ENCODE data around the gene HDAC4.

HDAC4 gene

GRCh38 chr2:239079671-239080294, 321.0 kb downstream of the HDAC4 start:
- no peaks in the 10 kb centered on the region for H3K36me3 ChIP-seq (replicated peaks; ENCODE audit: insufficient read depth, low read length)
- H3K9me3 ChIP-seq (replicated peaks; ENCODE audit: insufficient read depth, low read length), result no peaks in the 10 kb centered on the region
- no peak overlapping the region for H3K4me3 ChIP-seq (ENCODE audit: low read length)
- H3K79me2 ChIP-seq (ENCODE audit: low read length), result no peaks in the 10 kb centered on the region
- no peaks in the 10 kb centered on the region for H3F3A ChIP-seq (ENCODE audit: insufficient read depth, low read length)
- no peak for DNase-seq
- no peaks in the 10 kb centered on the region for H4K20me1 ChIP-seq (ENCODE audit: insufficient read depth, low read length)
- no peak for TF ChIP-seq EZH2phosphoT487 (IDR thresholded peaks at IDR 0.05; ENCODE audit: low read length)
- no peak for TF ChIP-seq EZH2 (optimal IDR thresholded peaks at IDR 0.05; ENCODE audit: low read depth, low read length)
- TF ChIP-seq CTCF (IDR thresholded peaks at IDR 0.05; ENCODE audit: low read length), result no peak
- no peak overlapping the region for H3K4me2 ChIP-seq (ENCODE audit: low read depth, low read length)
- H2AFZ ChIP-seq (ENCODE audit: low read length), result no peak overlapping the region
- no peak overlapping the region for H3K27ac ChIP-seq (ENCODE audit: low read length)
- H3K9ac ChIP-seq (ENCODE audit: low read length), result no peak overlapping the region
- no peaks in the 10 kb centered on the region for H3K4me1 ChIP-seq (ENCODE audit: low read length)
- no peaks in the 10 kb centered on the region for H3K9me2 ChIP-seq (replicated peaks; ENCODE audit: insufficient read depth, low read length)
- H3K27me3 ChIP-seq (replicated peaks; ENCODE audit: insufficient read depth, low read length), result no peaks in the 10 kb centered on the region

- Histone ChIP-seq H4K20me1 (ENCODE audit: insufficient read depth, low read length) (no peaks in the 10 kb centered on the region), H3K9me3 (replicated peaks; ENCODE audit: insufficient read depth, low read length) (no peaks in the 10 kb centered on the region), H3K9me2 (replicated peaks; ENCODE audit: insufficient read depth, low read length) (no peaks in the 10 kb centered on the region), H3K27me3 (replicated peaks; ENCODE audit: insufficient read depth, low read length) (no peaks in the 10 kb centered on the region), H3K4me2 (ENCODE audit: low read depth, low read length) (no peak overlapping the region), H3K4me1 (ENCODE audit: low read length) (no peaks in the 10 kb centered on the region), H3K4me3 (ENCODE audit: low read length) (no peak overlapping the region), H3K79me2 (ENCODE audit: low read length) (no peaks in the 10 kb centered on the region), H3F3A (ENCODE audit: insufficient read depth, low read length) (no peaks in the 10 kb centered on the region), H2AFZ (ENCODE audit: low read length) (no peak overlapping the region), H3K9ac (ENCODE audit: low read length) (no peak overlapping the region), H3K27ac (ENCODE audit: low read length) (no peak overlapping the region), H3K36me3 (replicated peaks; ENCODE audit: insufficient read depth, low read length) (no peaks in the 10 kb centered on the region)
- no peak for DNase-seq
- TF ChIP-seq EZH2 (optimal IDR thresholded peaks at IDR 0.05; ENCODE audit: low read depth, low read length) (no peak), CTCF (IDR thresholded peaks at IDR 0.05; ENCODE audit: low read length) (no peak), EZH2phosphoT487 (IDR thresholded peaks at IDR 0.05; ENCODE audit: low read length) (no peak)
Observed at GRCh38 chr2:239078128-239078924, 322.5 kb downstream of the HDAC4 start.

- Histone ChIP-seq H3K79me2 (ENCODE audit: low read length) (no peaks in the 10 kb centered on the region), H3K4me3 (ENCODE audit: low read length) (no peak overlapping the region), H3K27me3 (replicated peaks; ENCODE audit: insufficient read depth, low read length) (no peaks in the 10 kb centered on the region), H3K4me2 (ENCODE audit: low read depth, low read length) (no peak overlapping the region), H3K36me3 (replicated peaks; ENCODE audit: insufficient read depth, low read length) (no peaks in the 10 kb centered on the region), H3K27ac (ENCODE audit: low read length) (no peak overlapping the region), H3K9me3 (replicated peaks; ENCODE audit: insufficient read depth, low read length) (no peaks in the 10 kb centered on the region), H3K9ac (ENCODE audit: low read length) (no peak overlapping the region), H3K4me1 (ENCODE audit: low read length) (no peaks in the 10 kb centered on the region), H4K20me1 (ENCODE audit: insufficient read depth, low read length) (no peaks in the 10 kb centered on the region), H3F3A (ENCODE audit: insufficient read depth, low read length) (no peaks in the 10 kb centered on the region), H3K9me2 (replicated peaks; ENCODE audit: insufficient read depth, low read length) (no peaks in the 10 kb centered on the region), H2AFZ (ENCODE audit: low read length) (no peak overlapping the region)
- TF ChIP-seq CTCF (IDR thresholded peaks at IDR 0.05; ENCODE audit: low read length), result no peak
- TF ChIP-seq EZH2phosphoT487 (IDR thresholded peaks at IDR 0.05; ENCODE audit: low read length), result no peak
- TF ChIP-seq EZH2 (optimal IDR thresholded peaks at IDR 0.05; ENCODE audit: low read depth, low read length), result no peak
- DNase-seq, result no peak
Observed at GRCh38 chr2:239077260-239077659, 323.6 kb downstream of the HDAC4 start.
